HepG2 (cell line): Measurements from ENCODE around the gene CCDC201. TPM values are rescaled to one million over a fixed set of nuclear protein-coding genes. Genes with fewer than 3 reads are reported as not detected.

ENCODE experiments used
- CREB1 ChIP-seq, 2 experiments: fragments of 450-650 bp in 1 of 2; IDR thresholded peaks; 2 replicates each; pipeline ENCODE4 v1.6.1; 2016 to 2017; ENCODE audit warnings: control low read depth in 1 of 2, mild to moderate bottlenecking in 1 of 2, missing compliant biosample characterization in 1 of 2, missing genetic modification characterization in 1 of 2
- ELF3 ChIP-seq: IDR thresholded peaks from 2 replicates; pipeline ENCODE4 v1.6.1; 2016; ENCODE audit warnings: missing genetic modification reagents, missing compliant biosample characterization
- ETV6 ChIP-seq: sonication (generic); formaldehyde crosslinking; conservative IDR thresholded peaks from 2 replicates; pipeline ENCODE4 v1.4.0; 2020; ENCODE audit warnings: missing genetic modification reagents
- FIP1L1 ChIP-seq: fragments of 200-400 bp; formaldehyde crosslinking; IDR thresholded peaks from 2 replicates; pipeline ENCODE4 v1.6.1; 2018; ENCODE audit warnings: low read depth, mild to moderate bottlenecking, low read length, moderate library complexity, borderline replicate concordance; ENCODE audit not compliant: insufficient read depth
- FOXO1 ChIP-seq: sonication (generic); formaldehyde crosslinking; IDR thresholded peaks from 2 replicates; pipeline ENCODE4 v1.4.0; 2020; ENCODE audit warnings: missing genetic modification reagents
- HNRNPL ChIP-seq: fragments of 200-400 bp; formaldehyde crosslinking; IDR thresholded peaks from 2 replicates; pipeline ENCODE4 v1.6.1; 2017; ENCODE audit warnings: mild to moderate bottlenecking, low read depth, low read length
- MXI1 ChIP-seq: IDR thresholded peaks from 3 replicates; pipeline ENCODE4 v1.6.1; 2012; ENCODE audit warnings: low read depth, low read length, inconsistent platforms, borderline replicate concordance
- PAF1 ChIP-seq: IDR thresholded peaks from 2 replicates; pipeline ENCODE4 v1.6.1; 2016; ENCODE audit warnings: missing genetic modification reagents, missing compliant biosample characterization
- SP1 ChIP-seq, 2 experiments: fragments of 450-650 bp in 1 of 2; sonication (generic) in 1 of 2; formaldehyde crosslinking in 1 of 2; IDR thresholded peaks; 2 replicates each; pipeline versions ENCODE4 v1.4.0 to v1.6.1; 2016 to 2020; ENCODE audit warnings: missing genetic modification reagents in 1 of 2
- ZFP1 ChIP-seq: IDR thresholded peaks from 2 replicates; pipeline ENCODE4 v1.6.1; 2016
- ZFP37 ChIP-seq: sonication (generic); formaldehyde crosslinking; IDR thresholded peaks from 2 replicates; pipeline ENCODE4 v1.4.0; 2020; ENCODE audit warnings: missing genetic modification reagents, borderline replicate concordance
- ZIK1 ChIP-seq: sonication (generic); formaldehyde crosslinking; IDR thresholded peaks from 2 replicates; pipeline ENCODE4 v1.5.0; 2020; ENCODE audit warnings: mild to moderate bottlenecking, low read depth, missing genetic modification reagents, borderline replicate concordance
- ZNF20 ChIP-seq: sonication (generic); formaldehyde crosslinking; IDR thresholded peaks from 2 replicates; pipeline ENCODE4 v1.4.0; 2020; ENCODE audit warnings: mild to moderate bottlenecking, moderate library complexity, missing genetic modification reagents
- ZNF761 ChIP-seq: sonication (generic); formaldehyde crosslinking; conservative IDR thresholded peaks from 2 replicates; pipeline ENCODE4 v1.4.0; 2020; ENCODE audit warnings: mild to moderate bottlenecking, missing genetic modification reagents
- ZSCAN12 ChIP-seq: sonication (generic); formaldehyde crosslinking; IDR thresholded peaks from 2 replicates; pipeline ENCODE4 v1.9.0; 2021; ENCODE audit warnings: mild to moderate bottlenecking, missing genetic modification reagents
- polyA plus RNA-seq, 8 experiments: library from polyadenylated mRNA; depleted of rRNA in 3 of 8; stranded (reverse) in 7 of 8; unstranded in 1 of 8; fragments of >200 nt; fragmentation: Illumina TruSeq in 4 of 8; extraction: Trizol in 4 of 8; gene quantifications; 2 replicates each; pipeline versions ENCODE4 v1.2.1 to v1.2.3, GENCODE V29; 2011 to 2016; ENCODE audit warnings: low read depth in 4 of 8, missing spikeins in 1 of 8, mixed read lengths in 1 of 8; ENCODE audit not compliant: insufficient read depth in 1 of 8
- total RNA-seq, 5 experiments: library from RNA; depleted of rRNA; stranded (reverse); fragments of >200 nt; fragmentation: Illumina TruSeq; extraction: Trizol; gene quantifications; 2 replicates each; pipeline ENCODE4 v1.2.3, GENCODE V29; 2016; ENCODE audit warnings: low read depth in 1 of 5
- TF ChIP-seq, protein P1 (sequence below): sonication (generic); formaldehyde crosslinking; conservative IDR thresholded peaks from 2 replicates; pipeline ENCODE4 v1.4.0; 2020; ENCODE audit warnings: missing genetic modification reagents
- TF ChIP-seq, protein P2 (sequence below): sonication (generic); formaldehyde crosslinking; IDR thresholded peaks from 2 replicates; pipeline ENCODE4 v1.9.0; 2021; ENCODE audit warnings: missing genetic modification reagents, mild to moderate bottlenecking, borderline replicate concordance
- TF ChIP-seq, protein P3 (sequence below): sonication (generic); formaldehyde crosslinking; IDR thresholded peaks from 2 replicates; pipeline ENCODE4 v1.8.1; 2022; ENCODE audit warnings: low read depth, mild to moderate bottlenecking, missing genetic modification reagents
- TF ChIP-seq, protein P4 (sequence below): sonication (generic); formaldehyde crosslinking; IDR thresholded peaks from 2 replicates; pipeline ENCODE4 v1.4.0; 2020; ENCODE audit warnings: mild to moderate bottlenecking, missing genetic modification reagents

Gene CCDC201
- total and polyA plus RNA-seq, 2 of the 13 experiments (the other 11 are each of a cell fraction or from before 2014, with no cell fraction given) = 0.92 TPM; not detected in 1

DNA sequence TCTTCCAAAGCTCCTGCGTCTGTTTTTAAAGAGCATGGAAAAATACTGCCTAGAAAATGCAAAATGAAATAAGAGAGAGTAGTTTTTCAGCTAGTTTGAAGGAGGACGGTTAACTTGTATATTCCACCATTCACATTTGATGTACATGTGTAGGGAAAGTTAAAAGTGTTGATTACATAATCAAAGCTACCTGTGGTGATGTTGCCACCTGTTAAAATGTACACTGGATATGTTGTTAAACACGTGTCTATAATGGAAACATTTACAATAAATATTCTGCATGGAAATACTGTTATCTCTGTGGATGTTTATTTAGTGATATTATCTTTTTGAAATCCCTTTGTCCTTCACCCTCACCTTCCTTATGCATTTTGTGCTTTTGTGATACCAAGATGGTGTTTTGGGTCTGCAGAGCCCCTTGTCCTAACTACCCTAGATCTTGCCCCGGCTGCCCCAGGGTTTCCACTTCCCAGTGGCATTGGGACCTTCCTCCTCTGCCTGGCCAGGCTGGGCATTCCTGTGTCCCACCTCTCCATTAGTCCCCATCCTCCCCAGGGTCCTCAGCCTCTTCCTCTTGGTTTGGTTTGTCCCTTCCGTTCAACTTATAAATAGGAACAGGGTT lies 20.6 kb upstream of the CCDC201 start (continued):
- TF ChIP-seq, protein P1, sequence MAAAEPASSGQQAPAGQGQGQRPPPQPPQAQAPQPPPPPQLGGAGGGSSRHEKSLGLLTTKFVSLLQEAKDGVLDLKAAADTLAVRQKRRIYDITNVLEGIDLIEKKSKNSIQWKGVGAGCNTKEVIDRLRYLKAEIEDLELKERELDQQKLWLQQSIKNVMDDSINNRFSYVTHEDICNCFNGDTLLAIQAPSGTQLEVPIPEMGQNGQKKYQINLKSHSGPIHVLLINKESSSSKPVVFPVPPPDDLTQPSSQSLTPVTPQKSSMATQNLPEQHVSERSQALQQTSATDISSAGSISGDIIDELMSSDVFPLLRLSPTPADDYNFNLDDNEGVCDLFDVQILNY = no peak
- TF ChIP-seq ELF3 (CRISPR knock-in tag) (no peak; the same call in 1 of the 2 replicates), ZIK1 (no peak; the same call in 1 of the 2 replicates), ZSCAN12 (CRISPR knock-in tag) (peak; percentile 44; the same call in 1 of the 2 replicates), HNRNPL (no peak), MXI1 (no peak), ZNF20 (CRISPR knock-in tag) (no peak), SP1 (IDR thresholded peaks at IDR 0.05) (no peak), SP1 (CRISPR knock-in tag; IDR thresholded peaks at IDR 0.05) (no peak), ZFP37 (CRISPR knock-in tag) (peak; percentile 78; the same call in 1 of the 2 replicates), CREB1 (IDR thresholded peaks at IDR 0.05) (no peak), CREB1 (CRISPR knock-in tag; IDR thresholded peaks at IDR 0.05) (no peak), FOXO1 (CRISPR knock-in tag) (no peak), PAF1 (CRISPR knock-in tag) (peak; percentile 99; the same call in 1 of the 2 replicates), ETV6 (CRISPR knock-in tag) (no peak), ZFP1 (peak; percentile 73; the same call in 1 of the 2 replicates), FIP1L1 (no peak), ZNF761 (CRISPR knock-in tag) (no peak)
- TF ChIP-seq, protein P2, sequence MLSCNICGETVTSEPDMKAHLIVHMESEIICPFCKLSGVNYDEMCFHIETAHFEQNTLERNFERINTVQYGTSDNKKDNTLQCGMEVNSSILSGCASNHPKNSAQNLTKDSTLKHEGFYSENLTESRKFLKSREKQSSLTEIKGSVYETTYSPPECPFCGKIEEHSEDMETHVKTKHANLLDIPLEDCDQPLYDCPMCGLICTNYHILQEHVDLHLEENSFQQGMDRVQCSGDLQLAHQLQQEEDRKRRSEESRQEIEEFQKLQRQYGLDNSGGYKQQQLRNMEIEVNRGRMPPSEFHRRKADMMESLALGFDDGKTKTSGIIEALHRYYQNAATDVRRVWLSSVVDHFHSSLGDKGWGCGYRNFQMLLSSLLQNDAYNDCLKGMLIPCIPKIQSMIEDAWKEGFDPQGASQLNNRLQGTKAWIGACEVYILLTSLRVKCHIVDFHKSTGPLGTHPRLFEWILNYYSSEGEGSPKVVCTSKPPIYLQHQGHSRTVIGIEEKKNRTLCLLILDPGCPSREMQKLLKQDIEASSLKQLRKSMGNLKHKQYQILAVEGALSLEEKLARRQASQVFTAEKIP (CRISPR knock-in tag) = no peak
- TF ChIP-seq, protein P3, sequence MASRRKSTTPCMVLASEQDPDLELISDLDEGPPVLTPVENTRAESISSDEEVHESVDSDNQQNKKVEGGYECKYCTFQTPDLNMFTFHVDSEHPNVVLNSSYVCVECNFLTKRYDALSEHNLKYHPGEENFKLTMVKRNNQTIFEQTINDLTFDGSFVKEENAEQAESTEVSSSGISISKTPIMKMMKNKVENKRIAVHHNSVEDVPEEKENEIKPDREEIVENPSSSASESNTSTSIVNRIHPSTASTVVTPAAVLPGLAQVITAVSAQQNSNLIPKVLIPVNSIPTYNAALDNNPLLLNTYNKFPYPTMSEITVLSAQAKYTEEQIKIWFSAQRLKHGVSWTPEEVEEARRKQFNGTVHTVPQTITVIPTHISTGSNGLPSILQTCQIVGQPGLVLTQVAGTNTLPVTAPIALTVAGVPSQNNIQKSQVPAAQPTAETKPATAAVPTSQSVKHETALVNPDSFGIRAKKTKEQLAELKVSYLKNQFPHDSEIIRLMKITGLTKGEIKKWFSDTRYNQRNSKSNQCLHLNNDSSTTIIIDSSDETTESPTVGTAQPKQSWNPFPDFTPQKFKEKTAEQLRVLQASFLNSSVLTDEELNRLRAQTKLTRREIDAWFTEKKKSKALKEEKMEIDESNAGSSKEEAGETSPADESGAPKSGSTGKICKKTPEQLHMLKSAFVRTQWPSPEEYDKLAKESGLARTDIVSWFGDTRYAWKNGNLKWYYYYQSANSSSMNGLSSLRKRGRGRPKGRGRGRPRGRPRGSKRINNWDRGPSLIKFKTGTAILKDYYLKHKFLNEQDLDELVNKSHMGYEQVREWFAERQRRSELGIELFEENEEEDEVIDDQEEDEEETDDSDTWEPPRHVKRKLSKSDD (CRISPR knock-in tag) = no peak
- TF ChIP-seq, protein P4, sequence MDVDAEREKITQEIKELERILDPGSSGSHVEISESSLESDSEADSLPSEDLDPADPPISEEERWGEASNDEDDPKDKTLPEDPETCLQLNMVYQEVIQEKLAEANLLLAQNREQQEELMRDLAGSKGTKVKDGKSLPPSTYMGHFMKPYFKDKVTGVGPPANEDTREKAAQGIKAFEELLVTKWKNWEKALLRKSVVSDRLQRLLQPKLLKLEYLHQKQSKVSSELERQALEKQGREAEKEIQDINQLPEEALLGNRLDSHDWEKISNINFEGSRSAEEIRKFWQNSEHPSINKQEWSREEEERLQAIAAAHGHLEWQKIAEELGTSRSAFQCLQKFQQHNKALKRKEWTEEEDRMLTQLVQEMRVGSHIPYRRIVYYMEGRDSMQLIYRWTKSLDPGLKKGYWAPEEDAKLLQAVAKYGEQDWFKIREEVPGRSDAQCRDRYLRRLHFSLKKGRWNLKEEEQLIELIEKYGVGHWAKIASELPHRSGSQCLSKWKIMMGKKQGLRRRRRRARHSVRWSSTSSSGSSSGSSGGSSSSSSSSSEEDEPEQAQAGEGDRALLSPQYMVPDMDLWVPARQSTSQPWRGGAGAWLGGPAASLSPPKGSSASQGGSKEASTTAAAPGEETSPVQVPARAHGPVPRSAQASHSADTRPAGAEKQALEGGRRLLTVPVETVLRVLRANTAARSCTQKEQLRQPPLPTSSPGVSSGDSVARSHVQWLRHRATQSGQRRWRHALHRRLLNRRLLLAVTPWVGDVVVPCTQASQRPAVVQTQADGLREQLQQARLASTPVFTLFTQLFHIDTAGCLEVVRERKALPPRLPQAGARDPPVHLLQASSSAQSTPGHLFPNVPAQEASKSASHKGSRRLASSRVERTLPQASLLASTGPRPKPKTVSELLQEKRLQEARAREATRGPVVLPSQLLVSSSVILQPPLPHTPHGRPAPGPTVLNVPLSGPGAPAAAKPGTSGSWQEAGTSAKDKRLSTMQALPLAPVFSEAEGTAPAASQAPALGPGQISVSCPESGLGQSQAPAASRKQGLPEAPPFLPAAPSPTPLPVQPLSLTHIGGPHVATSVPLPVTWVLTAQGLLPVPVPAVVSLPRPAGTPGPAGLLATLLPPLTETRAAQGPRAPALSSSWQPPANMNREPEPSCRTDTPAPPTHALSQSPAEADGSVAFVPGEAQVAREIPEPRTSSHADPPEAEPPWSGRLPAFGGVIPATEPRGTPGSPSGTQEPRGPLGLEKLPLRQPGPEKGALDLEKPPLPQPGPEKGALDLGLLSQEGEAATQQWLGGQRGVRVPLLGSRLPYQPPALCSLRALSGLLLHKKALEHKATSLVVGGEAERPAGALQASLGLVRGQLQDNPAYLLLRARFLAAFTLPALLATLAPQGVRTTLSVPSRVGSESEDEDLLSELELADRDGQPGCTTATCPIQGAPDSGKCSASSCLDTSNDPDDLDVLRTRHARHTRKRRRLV = no peak
